HG03064 (cell line): ENCODE results near the gene MYO5C.
A peak's percentile ranks its signal among the peaks of the same experiment; 100 is the strongest.
"Not testable (repeated sequence)": the region's sequence is repeated elsewhere in the genome, so short reads cannot be mapped to it uniquely, and the experiment has no call there.

Source experiments
- ATAC-seq: cut with Tn5 transposase; IDR thresholded peaks from one replicate; pipeline ENCODE4 v1.9.1; 2021; ENCODE audit warnings: low read depth; ENCODE audit not compliant: unreplicated experiment

Gene MYO5C

GRCh38 chr15:52181938-52182780 is 113.4 kb downstream of the MYO5C start:
- no peak for ATAC-seq

GRCh38 chr15:52180851-52181450 is 114.7 kb downstream of the MYO5C start:
- no peak for ATAC-seq

GRCh38 chr15:52180196-52180835 is 115.3 kb downstream of the MYO5C start:
- ATAC-seq: peak; percentile 27

- peak; percentile 87 for ATAC-seq
These were observed 116.1 kb downstream of the MYO5C start for GRCh38 chr15:52179278-52180195.

- no peak for ATAC-seq
These were observed 116.8 kb downstream of the MYO5C start for GRCh38 chr15:52178765-52179164.

- no peak for ATAC-seq
These were observed 122.7 kb downstream of the MYO5C start for GRCh38 chr15:52172869-52173268.

- no peak for ATAC-seq
These were observed 123.8 kb downstream of the MYO5C start for GRCh38 chr15:52171807-52172206.

GRCh38 chr15:52171386-52171785 is 124.2 kb downstream of the MYO5C start:
- no peak for ATAC-seq

- ATAC-seq: not testable (repeated sequence)
These were observed 125.4 kb downstream of the MYO5C start for GRCh38 chr15:52170199-52170598.

- not testable (repeated sequence) for ATAC-seq
These were observed 130.0 kb downstream of the MYO5C start for GRCh38 chr15:52165494-52166131.

GRCh38 chr15:52164631-52165265 is 130.9 kb downstream of the MYO5C start:
- ATAC-seq: no peak

GRCh38 chr15:52163321-52164190 is 132.0 kb downstream of the MYO5C start:
- ATAC-seq: no peak

- ATAC-seq: no peak
These were observed 132.7 kb downstream of the MYO5C start for GRCh38 chr15:52162876-52163275.

GRCh38 chr15:52162260-52162659 is 133.3 kb downstream of the MYO5C start:
- ATAC-seq: no peak

- no peak for ATAC-seq
These were observed 134.1 kb downstream of the MYO5C start for GRCh38 chr15:52161406-52161966.

- ATAC-seq: no peak
These were observed 136.0 kb downstream of the MYO5C start for GRCh38 chr15:52159645-52160044.

GRCh38 chr15:52158084-52158765 is 137.4 kb downstream of the MYO5C start:
- no peak for ATAC-seq

- ATAC-seq: no peak
These were observed 139.7 kb downstream of the MYO5C start for GRCh38 chr15:52155878-52156277.
